ENCODE data around the gene MYH14. TPM values are rescaled to one million over a fixed set of nuclear protein-coding genes. Genes with fewer than 3 reads are reported as not detected.

MYH14 gene
- total RNA-seq, 1 donor from 2014 or later = 99.3 TPM

Other genes with a start within 250 kb of the MYH14 start
- gene SIGLEC11, start 242.4 kb upstream of the MYH14 start, total RNA-seq = 0.60 TPM
- gene VRK3, start 178.2 kb upstream of the MYH14 start, total RNA-seq = 22.9 TPM
- 3.2 TPM for gene ZNF473, start 177.6 kb upstream of the MYH14 start, total RNA-seq
- not detected for gene IZUMO2, start 40.3 kb upstream of the MYH14 start, total RNA-seq
- 1.7 TPM for gene KCNC3, start 125.8 kb downstream of the MYH14 start, total RNA-seq
- gene NAPSA, start 162.0 kb downstream of the MYH14 start, total RNA-seq = 0.27 TPM
- 69.5 TPM for gene NR1H2, start 172.8 kb downstream of the MYH14 start, total RNA-seq
- gene POLD1, start 180.7 kb downstream of the MYH14 start, total RNA-seq = 10.8 TPM
- not detected for gene SPIB, start 215.3 kb downstream of the MYH14 start, total RNA-seq
- 0.08 TPM for gene MYBPC2, start 229.3 kb downstream of the MYH14 start, total RNA-seq